ENCODE measurements around the gene TNFRSF4. TPM values are rescaled to one million over a fixed set of nuclear protein-coding genes. Genes with fewer than 3 reads are reported as not detected.

The TNFRSF4 gene
- 0.44 TPM in 1 of 2 replicates, not detected in the other for total RNA-seq (2011; cell fraction: chromatin; rRNA removed; ENCODE audit: low replicate concordance)
- 0.66 and 1.7 TPM in 2 replicates for total RNA-seq (2011; cell fraction: nucleolus; rRNA removed)
- not detected in 2 replicates for total RNA-seq (2011; cell fraction: nucleoplasm; rRNA removed)
- total RNA-seq (2014; rRNA removed) (0.23 TPM in 1 of 2 replicates, not detected in the other), total RNA-seq (2014; rRNA removed; fragmentation: Illumina TruSeq; extraction: Trizol) (not detected in 2 replicates), total RNA-seq (2015; rRNA removed; fragmentation: Illumina TruSeq; extraction: Trizol) (0.07 TPM in 1 of 2 replicates, not detected in the other), total RNA-seq (2021) (0.44 and 0.47 TPM in 2 replicates), polyA plus RNA-seq (2011; rRNA removed) (0.08 TPM in 1 of 2 replicates, not detected in the other), polyA plus RNA-seq (2014; fragmentation: Illumina TruSeq; extraction: Trizol) (not detected in 2 replicates), polyA plus RNA-seq (2014; fragmentation: Nextera tagmentation; extraction: Ambion mirVana) (not detected), polyA plus RNA-seq (2014; rRNA removed) (0.16 TPM in 1 of 2 replicates, not detected in the other), polyA minus RNA-seq (2011; rRNA and poly(A)+ RNA removed) (not detected in 2 replicates), Bru-seq, nascent RNA (percentile 27 among the genes with signal in this experiment), BruChase-seq, experiment 1, labeled RNA remaining after a 2-hour chase (percentile 17 among the genes with signal in this experiment), BruChase-seq, experiment 2, labeled RNA remaining after a 6-hour chase (percentile 24 among the genes with signal in this experiment)
- polyA plus RNA-seq (2011; cell fraction: cytosol; rRNA removed): 0.19 and 0.39 TPM in 2 replicates
- polyA plus RNA-seq (2011; cell fraction: nucleus; rRNA removed): 0.74 and 1.3 TPM in 2 replicates
- polyA plus RNA-seq (2012): 0.65 TPM in 1 of 2 replicates, not detected in the other
- polyA minus RNA-seq (2011; cell fraction: cytosol; rRNA and poly(A)+ RNA removed): not detected in 2 replicates
- polyA minus RNA-seq (2011; cell fraction: nucleus; rRNA and poly(A)+ RNA removed): 0.22 and 0.27 TPM in 2 replicates
- long read RNA-seq, experiment 1: 0 reads
- long read RNA-seq, experiment 2: 0 reads
- long read RNA-seq, experiment 3: 0 reads

GRCh38 chr1:1213345-1214265 lies at the start of gene TNFRSF4:
TSS of gene TNFRSF4 (minus strand) at chr1:1214153. CDS start at chr1:1214127, 26 bp downstream.
- FAIRE-seq (no peak), ATAC-seq (peak; percentile 45), DNase-seq (ENCODE audit: extremely low read depth in 1 of 4, low spot score in 3 of 4) (peak in 1 of 4 experiments; percentile 44)
- CTCF ChIA-PET (ENCODE audit: low intra/inter-chr PET ratio): no interaction called here
- WGBS (ENCODE audit: insufficient coverage, low coverage, missing lambda C conversion rate): 43% methylated on average over 47 of the region's 56 CpGs
- intact Hi-C loops (cut with micrococcal nuclease): no loop called here
- Histone ChIP-seq H4K20me1 (replicated peaks; ENCODE audit: control insufficient read depth, insufficient read depth, low read length) (no peaks in the 10 kb centered on the region; the same call in 1 of the 2 replicates), H3K9ac (ENCODE audit: insufficient read depth in 1 of 2, low read depth in 2 of 2, low read length in 2 of 2) (peak within 1 kb of the TSS in 1 of 2 experiments; percentile 43; a peak in 1 of 4 replicates), H3K79me2 (ENCODE audit: control insufficient read depth, insufficient read depth, low read length) (no peaks in the 10 kb centered on the region), H3K4me2 (ENCODE audit: insufficient read depth, low read length) (no peak within 1 kb of the TSS), H3K4me3 (no peak within 1 kb of the TSS), H3K9me1 (ENCODE audit: control insufficient read depth, insufficient read depth, low read length) (no peaks in the 10 kb centered on the region), H3K36me3 (ENCODE audit: control insufficient read depth, insufficient read depth, low read length) (peaks cover 30% of the 10 kb centered on the region; the same call in 2 of the 3 replicates), H3K27me3 (ENCODE audit: control insufficient read depth in 2 of 2, insufficient read depth in 2 of 2, low read length in 2 of 2) (no peaks in the 10 kb centered on the region), H3K4me1 (replicated peaks in 1 of 2; ENCODE audit: control insufficient read depth in 2 of 2, insufficient read depth in 2 of 2, low read length in 2 of 2) (peaks cover 8 to 88% of the 10 kb centered on the region in 2 experiments; a peak in 4 of 5 replicates), H3K9me3 (replicated peaks; ENCODE audit: control insufficient read depth, insufficient read depth, low read depth, low read length) (no peaks in the 10 kb centered on the region), H3K27ac (ENCODE audit: extremely low read depth, low read depth, low read length) (no peak within 1 kb of the TSS), H2AFZ (ENCODE audit: low read depth, low read length) (peak within 1 kb of the TSS; percentile 12; the same call in 1 of the 2 replicates)
- in situ Hi-C loops (cut with MboI): no loop called here
- BruUV-seq (replicated peaks): no TSS peak
- POLR2A ChIA-PET: interaction anchor here (0.5 to 1.1 kb wide), 5 partner anchors 10 to 140 kb away, joined by 3 to 6 read pairs (median 4); partner anchors contain the start of gene SDF4
- TF ChIP-seq E2F5 (CRISPR knock-in tag; IDR thresholded peaks at IDR 0.05) (no peak), EGR1 (conservative IDR thresholded peaks at IDR 0.05) (0 out of 2 replicates have a peak, but pooled peaks have one; percentile 12), POLR2A (conservative IDR thresholded peaks at IDR 0.05) (no peak), POLR2G (IDR thresholded peaks at IDR 0.05; ENCODE audit: low read depth, low read length) (0 out of 2 replicates have a peak, but pooled peaks have one; percentile 26), XRCC3 (IDR thresholded peaks at IDR 0.05) (no peak), SMARCE1 (IDR thresholded peaks at IDR 0.05) (no peak), POLR2B (IDR thresholded peaks at IDR 0.05; ENCODE audit: low read depth, partially characterized antibody) (no peak), USF1 (CRISPR knock-in tag; IDR thresholded peaks at IDR 0.05) (peak; percentile 75), E2F6 (IDR thresholded peaks at IDR 0.05; ENCODE audit: borderline replicate concordance in 1 of 2, extremely low read depth in 1 of 2, insufficient read depth in 1 of 2, insufficient read length in 1 of 2, low read depth in 1 of 2, low read length in 1 of 2, poor library complexity in 1 of 2, severe bottlenecking in 1 of 2) (peak in 1 of 2 experiments; percentile 44), ZNF232 (CRISPR knock-in tag; IDR thresholded peaks at IDR 0.05) (no peak), GTF2A2 (tag; IDR thresholded peaks at IDR 0.05) (no peak), ZNF511 (CRISPR knock-in tag; IDR thresholded peaks at IDR 0.05) (no peak)

All from K562 (cell line).